AG10803 (cell line): ENCODE data around the gene HDGF.

Source experiments
- DNase-seq: peaks from one replicate; pipeline ENCODE4 v3.0.0; 2010; ENCODE audit warnings: low read depth
- H3K4me3 ChIP-seq: 2 replicates; pipeline ENCODE4 v1.5.1; 2011; ENCODE audit warnings: mild to moderate bottlenecking, low read length, control low read depth
- TF ChIP-seq, protein P1 (sequence below): conservative IDR thresholded peaks from 2 replicates; pipeline ENCODE4 v1.5.1; 2011; ENCODE audit warnings: mild to moderate bottlenecking, low read length, control low read depth, inconsistent platforms

The HDGF gene

DNA sequence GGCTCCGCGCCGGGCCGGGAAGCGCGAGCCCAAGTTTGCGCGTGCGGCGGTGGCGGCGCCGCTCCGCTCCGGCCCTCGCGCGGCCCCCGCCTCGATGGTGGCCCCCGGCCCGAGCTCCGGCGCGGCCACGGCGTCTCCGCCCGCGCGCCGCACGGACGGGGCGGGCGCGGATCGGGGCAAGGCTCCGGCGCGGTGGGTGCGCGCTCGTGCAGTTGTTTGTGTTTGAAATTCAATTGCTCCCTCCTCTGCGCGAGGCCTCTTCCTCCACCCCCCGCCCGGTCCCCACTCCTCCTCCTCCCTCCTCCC, at the start of gene HDGF:
TSS of gene HDGF (minus strand) at position 225 of the 306 bp plus-strand sequence. CDS start 246 bp downstream, outside the sequence.
- H3K4me3 ChIP-seq, result peak within 1 kb of the TSS; percentile 97
- TF ChIP-seq, protein P1, sequence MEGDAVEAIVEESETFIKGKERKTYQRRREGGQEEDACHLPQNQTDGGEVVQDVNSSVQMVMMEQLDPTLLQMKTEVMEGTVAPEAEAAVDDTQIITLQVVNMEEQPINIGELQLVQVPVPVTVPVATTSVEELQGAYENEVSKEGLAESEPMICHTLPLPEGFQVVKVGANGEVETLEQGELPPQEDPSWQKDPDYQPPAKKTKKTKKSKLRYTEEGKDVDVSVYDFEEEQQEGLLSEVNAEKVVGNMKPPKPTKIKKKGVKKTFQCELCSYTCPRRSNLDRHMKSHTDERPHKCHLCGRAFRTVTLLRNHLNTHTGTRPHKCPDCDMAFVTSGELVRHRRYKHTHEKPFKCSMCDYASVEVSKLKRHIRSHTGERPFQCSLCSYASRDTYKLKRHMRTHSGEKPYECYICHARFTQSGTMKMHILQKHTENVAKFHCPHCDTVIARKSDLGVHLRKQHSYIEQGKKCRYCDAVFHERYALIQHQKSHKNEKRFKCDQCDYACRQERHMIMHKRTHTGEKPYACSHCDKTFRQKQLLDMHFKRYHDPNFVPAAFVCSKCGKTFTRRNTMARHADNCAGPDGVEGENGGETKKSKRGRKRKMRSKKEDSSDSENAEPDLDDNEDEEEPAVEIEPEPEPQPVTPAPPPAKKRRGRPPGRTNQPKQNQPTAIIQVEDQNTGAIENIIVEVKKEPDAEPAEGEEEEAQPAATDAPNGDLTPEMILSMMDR, result no peak
- no peak for DNase-seq

DNA sequence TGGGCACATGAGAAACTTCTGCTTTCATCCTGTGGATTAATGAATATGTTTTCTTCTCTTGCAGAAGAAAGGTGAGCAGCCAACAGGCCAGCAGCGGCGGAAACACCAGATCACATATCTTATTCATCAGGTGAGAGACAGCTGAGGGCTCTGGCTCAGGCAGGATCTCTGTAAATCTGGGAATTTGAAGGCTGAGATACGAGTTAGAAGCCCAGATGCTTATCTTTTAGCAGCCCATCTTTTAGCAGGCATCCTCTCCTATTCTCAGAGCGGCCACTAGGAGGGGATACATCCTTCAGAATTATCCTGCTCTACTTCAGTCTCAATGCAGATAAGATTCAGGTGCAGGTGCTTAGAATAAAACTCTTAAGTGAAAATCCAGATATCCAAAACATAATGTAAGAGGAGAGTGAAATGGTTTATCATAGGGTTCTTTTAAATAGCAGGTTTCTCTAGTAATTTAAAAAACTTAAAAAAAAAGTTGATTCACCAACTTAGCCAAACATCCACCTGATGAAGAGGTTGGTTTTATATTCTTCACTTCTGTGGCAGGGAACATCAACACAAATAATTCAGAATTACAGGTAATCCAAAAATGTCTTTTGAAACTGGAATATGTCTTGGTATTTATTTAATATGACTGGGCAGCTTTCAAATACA, 45.9 kb upstream of the HDGF start:
- H3K4me3 ChIP-seq, result no peak overlapping the region
- TF ChIP-seq, protein P1, result peak; percentile 89
- peak; percentile 49 for DNase-seq

DNA sequence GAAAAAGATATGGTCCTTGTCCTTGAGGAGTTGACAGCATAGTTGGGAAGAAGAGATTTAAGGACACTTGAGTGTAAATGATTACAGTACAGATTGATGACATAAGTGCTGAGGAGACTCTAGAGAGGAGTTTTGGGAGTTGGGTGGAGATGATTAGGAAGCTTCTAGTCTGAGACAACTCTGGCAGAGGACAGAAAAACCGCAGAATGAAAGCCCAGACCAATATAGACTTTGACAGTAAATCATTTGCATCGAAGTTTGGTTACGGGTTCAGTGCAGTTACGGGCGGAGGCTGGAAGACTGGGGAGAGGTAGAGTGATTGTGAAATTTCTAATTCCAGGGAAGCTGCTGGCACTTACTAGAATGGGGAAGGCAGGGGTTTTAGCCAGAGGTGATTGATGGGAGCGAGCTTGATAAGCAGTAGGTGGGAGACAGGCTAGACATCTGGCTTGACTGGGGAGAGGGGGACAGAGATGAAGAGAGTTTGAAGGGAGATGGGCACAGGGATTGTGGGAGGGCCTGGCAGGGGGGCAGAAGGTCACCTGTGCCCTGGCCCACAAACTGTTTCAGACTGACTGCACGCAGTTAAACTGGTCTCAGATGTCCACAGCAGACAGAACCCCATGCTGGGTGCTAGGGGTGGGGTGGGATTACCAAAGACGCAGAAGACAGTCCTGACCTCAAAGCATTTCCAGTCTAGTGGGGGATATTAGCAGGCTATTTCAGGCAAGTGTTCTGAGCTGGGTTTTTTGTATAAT, 45.0 kb upstream of the HDGF start:
- TF ChIP-seq, protein P1, result no peak
- DNase-seq, result peak; percentile 41
- H3K4me3 ChIP-seq, result no peak overlapping the region

DNA sequence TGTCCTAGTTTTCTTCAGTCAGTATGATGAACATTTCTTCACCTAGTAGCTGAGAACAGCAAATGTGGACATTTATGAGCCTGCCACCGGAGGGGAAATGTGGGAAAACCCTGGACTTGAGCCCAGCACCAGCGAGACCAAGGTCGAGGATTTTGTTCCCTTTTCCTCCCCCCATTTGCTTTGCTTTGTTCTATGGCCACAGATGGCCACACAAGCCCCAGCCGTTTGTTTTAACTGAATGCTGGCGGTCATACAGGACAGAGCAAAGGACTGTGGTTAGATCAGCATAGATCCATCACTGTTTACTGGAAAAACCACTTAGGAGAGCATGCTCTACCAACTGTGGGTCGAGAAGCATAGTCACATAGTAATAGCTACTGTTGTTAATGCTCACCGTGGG, 44.3 kb upstream of the HDGF start:
- H3K4me3 ChIP-seq, result no peak overlapping the region
- peak; percentile 9 for DNase-seq
- TF ChIP-seq, protein P1, result no peak

DNA sequence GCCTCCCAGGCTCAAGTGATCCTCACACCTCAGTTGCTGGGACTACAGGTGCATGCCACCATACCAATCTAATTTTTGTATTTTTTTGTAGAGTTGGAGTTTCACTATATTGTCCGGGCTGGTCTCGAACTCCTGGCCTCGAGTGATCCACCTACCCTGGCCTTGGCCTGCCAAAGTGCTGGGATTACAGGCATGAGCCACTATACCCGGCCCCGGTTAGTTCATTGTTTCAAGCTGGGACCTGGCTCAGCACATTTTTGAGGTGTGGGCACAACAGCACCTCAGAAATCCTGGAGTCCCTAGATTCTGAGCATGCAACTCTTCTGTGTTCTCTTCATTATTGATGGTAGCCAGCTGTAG, 43.9 kb upstream of the HDGF start:
- no peak overlapping the region for H3K4me3 ChIP-seq
- TF ChIP-seq, protein P1, result no peak

DNA sequence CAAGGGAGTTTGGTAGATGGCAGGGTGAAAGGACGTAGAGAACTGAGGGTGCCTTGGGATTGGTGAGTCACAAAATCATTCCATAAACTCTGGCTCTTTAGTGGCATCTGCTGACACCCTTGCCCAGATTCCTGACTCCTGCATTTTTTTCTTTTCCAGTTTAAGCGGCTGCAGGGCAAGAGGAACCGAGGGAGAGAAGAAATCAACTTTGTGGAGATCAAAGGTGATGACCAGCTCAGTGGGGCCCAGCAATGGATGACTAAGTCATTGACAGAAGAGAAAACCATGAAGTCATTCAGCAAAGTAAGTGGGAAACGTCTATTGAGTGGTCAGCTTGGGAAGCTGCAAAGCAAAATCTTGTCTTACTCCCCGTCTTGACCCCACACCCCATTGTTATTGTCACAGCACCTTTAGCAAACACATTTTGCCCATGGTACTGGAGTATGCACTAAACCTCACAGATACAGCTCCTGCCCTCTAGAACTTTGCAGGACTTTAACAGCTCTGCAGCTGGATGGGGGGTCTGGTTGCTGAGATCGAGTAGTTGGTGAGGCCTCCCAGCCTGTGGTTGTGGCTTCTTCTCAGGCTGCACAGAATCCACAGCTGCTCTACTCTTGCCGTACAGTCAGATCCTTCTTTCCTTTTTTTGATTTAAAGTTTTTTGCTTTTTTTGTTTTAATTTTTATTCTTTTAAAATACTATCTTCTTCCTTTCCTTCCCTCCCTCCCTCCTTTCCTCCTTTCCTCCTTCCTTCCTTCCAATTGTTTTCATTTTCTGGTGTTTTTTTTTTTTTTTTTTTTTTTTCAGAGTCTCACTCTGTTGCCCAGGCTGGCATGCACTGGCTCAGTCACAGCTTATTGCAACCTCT, 43.3 kb upstream of the HDGF start:
- no peak for DNase-seq
- TF ChIP-seq, protein P1, result no peak
- H3K4me3 ChIP-seq, result no peak overlapping the region

More for the DNA sequence above, 43.9 kb upstream of the HDGF start:
- no peak for DNase-seq
